ENCODE results near the gene CHRNA5. TPM values are rescaled to one million over a fixed set of nuclear protein-coding genes. Genes with fewer than 3 reads are reported as not detected.

CHRNA5 gene
- total and polyA plus RNA-seq, 9 of the 15 experiments (the other 6 are each of a cell fraction or from before 2014, with no cell fraction given) = 2.8 to 16.1 (median 11.4) TPM

- intact Hi-C loops (cut with micrococcal nuclease) = no loop called here
- no peaks in the 10 kb centered on the region; the same call in 2 of the 3 replicates for H3K79me2 ChIP-seq (ENCODE audit: control insufficient read depth, insufficient read depth, low read length)
- no peak for DNase-seq (ENCODE audit: extremely low read depth in 1 of 4, low spot score in 3 of 4)
- no peaks in the 10 kb centered on the region for H3K27me3 ChIP-seq (ENCODE audit: control insufficient read depth in 2 of 2, insufficient read depth in 2 of 2, low read length in 2 of 2)
- H3K36me3 ChIP-seq (ENCODE audit: control insufficient read depth, insufficient read depth, low read length) = no peaks in the 10 kb centered on the region
- no peak overlapping the region for H3K4me3 ChIP-seq
- TF ChIP-seq ZNF354B (CRISPR knock-in tag; IDR thresholded peaks at IDR 0.05) (no peak), XRCC3 (IDR thresholded peaks at IDR 0.05) (no peak), PREB (CRISPR knock-in tag; IDR thresholded peaks at IDR 0.05) (no peak), PCBP2 (IDR thresholded peaks at IDR 0.05; ENCODE audit: low read depth, low read length, poor library complexity, severe bottlenecking) (no peak), SETDB1 (IDR thresholded peaks at IDR 0.05; ENCODE audit: low read length) (no peak), SLC30A9 (CRISPR knock-in tag; IDR thresholded peaks at IDR 0.05) (no peak), ELK3 (CRISPR knock-in tag; IDR thresholded peaks at IDR 0.05) (no peak), DLX4 (CRISPR knock-in tag; IDR thresholded peaks at IDR 0.05) (no peak)
- no peaks in the 10 kb centered on the region for H3K9me1 ChIP-seq (ENCODE audit: control insufficient read depth, insufficient read depth, low read length)
- BruUV-seq (replicated peaks) = no TSS peak
- WGBS (ENCODE audit: insufficient coverage, low coverage, missing lambda C conversion rate) = no CpG with 5 or more reads among the region's 1 CpG
- ChIA-PET POLR2A (interaction anchor here (0.8 to 4.4 kb wide), 2 partner anchors 9 to 639 kb away, joined by 3 to 17 read pairs; partner anchors contain the start of gene CHRNA5), CTCF (ENCODE audit: low intra/inter-chr PET ratio) (no interaction called here)
- H3K4me1 ChIP-seq (replicated peaks in 1 of 2; ENCODE audit: control insufficient read depth in 2 of 2, insufficient read depth in 2 of 2, low read length in 2 of 2) = no peaks in the 10 kb centered on the region
- no peak for FAIRE-seq
- no peaks in the 10 kb centered on the region for H3K9me3 ChIP-seq (replicated peaks; ENCODE audit: control insufficient read depth, insufficient read depth, low read depth, low read length)
- no peak overlapping the region for H2AFZ ChIP-seq (ENCODE audit: low read depth, low read length)
- no peak overlapping the region for H3K4me2 ChIP-seq (ENCODE audit: insufficient read depth, low read length)
- in situ Hi-C loops (cut with MboI) = no loop called here
- no peak overlapping the region for H3K27ac ChIP-seq (ENCODE audit: extremely low read depth, low read depth, low read length)
- no peak overlapping the region for H3K9ac ChIP-seq (ENCODE audit: insufficient read depth in 1 of 2, low read depth in 2 of 2, low read length in 2 of 2)
- H4K20me1 ChIP-seq (replicated peaks; ENCODE audit: control insufficient read depth, insufficient read depth, low read length) = no peaks in the 10 kb centered on the region; the same call in 1 of the 2 replicates
- no peak for ATAC-seq
These were observed 9.6 kb downstream of the CHRNA5 start for GRCh38 chr15:78574944-78575343.

Data from K562 (cell line).